ENCODE measurements around the gene SEPTIN10. TPM values are rescaled to one million over a fixed set of nuclear protein-coding genes. Genes with fewer than 3 reads are reported as not detected.
A peak's percentile ranks its signal among the peaks of the same experiment; 100 is the strongest.

The SEPTIN10 gene
- total RNA-seq, 1 donor from 2014 or later, result 83.7 TPM

DNA sequence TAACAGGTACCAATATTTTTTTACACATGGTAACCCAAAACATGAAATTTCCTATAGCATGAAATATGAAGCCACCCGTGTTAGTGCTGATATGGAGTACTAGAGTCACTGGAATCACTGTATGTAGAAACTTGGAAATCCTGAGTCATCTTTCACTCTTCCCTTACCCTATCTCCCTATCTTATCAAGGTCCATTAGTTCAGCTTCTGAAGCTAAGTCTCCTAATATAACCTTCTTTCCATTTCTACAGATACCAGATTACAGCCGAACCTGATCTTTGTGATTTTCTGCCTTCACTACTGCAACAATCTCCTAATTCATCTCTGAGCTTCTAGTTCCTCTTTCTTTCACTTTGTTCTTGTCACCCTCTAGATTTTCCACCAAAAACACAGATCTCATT is 59.0 kb downstream of the SEPTIN10 start:
- Histone ChIP-seq H3K4me3 (no peak overlapping the region), H3K27me3 (no peaks in the 10 kb centered on the region), H3K9me3 (no peaks in the 10 kb centered on the region), H3K36me3 (peaks cover 6% of the 10 kb centered on the region), H3K27ac (no peak overlapping the region), H3K4me1 (no peaks in the 10 kb centered on the region)
- DNase-seq (no peak), ATAC-seq (no peak)
- TF ChIP-seq, protein P1, sequence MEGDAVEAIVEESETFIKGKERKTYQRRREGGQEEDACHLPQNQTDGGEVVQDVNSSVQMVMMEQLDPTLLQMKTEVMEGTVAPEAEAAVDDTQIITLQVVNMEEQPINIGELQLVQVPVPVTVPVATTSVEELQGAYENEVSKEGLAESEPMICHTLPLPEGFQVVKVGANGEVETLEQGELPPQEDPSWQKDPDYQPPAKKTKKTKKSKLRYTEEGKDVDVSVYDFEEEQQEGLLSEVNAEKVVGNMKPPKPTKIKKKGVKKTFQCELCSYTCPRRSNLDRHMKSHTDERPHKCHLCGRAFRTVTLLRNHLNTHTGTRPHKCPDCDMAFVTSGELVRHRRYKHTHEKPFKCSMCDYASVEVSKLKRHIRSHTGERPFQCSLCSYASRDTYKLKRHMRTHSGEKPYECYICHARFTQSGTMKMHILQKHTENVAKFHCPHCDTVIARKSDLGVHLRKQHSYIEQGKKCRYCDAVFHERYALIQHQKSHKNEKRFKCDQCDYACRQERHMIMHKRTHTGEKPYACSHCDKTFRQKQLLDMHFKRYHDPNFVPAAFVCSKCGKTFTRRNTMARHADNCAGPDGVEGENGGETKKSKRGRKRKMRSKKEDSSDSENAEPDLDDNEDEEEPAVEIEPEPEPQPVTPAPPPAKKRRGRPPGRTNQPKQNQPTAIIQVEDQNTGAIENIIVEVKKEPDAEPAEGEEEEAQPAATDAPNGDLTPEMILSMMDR (IDR thresholded peaks at IDR 0.05), result no peak
- intact Hi-C loops (cut with DNase I), result no loop called here

DNA sequence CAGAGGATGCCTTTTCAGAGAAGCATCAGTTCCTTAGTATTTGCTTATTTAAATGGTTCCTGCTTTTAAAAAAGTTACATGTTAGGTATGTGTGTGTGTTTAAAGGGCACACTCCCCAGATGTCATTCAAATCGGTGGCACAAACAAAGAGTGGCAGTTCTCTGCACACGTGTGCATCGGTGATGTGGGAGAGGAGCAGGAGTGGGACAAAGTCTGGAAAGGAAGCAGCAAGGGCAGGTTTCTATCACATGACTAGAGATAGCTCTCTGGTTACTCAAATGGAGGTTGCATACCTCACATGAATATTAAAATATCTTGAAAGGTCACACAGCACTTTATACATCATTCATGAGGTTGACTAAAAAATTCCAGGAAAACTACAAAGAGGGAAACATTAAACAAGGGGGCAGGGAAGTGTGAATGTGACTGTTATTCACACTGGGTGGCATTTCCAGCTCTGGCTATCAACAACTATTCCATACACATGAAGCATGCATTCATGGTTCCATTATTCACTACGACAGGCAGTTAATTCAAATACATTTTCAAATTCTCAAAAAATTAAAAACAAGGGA is 64.7 kb downstream of the SEPTIN10 start:
- Histone ChIP-seq H3K4me3 (no peak overlapping the region), H3K27me3 (no peaks in the 10 kb centered on the region), H3K9me3 (no peaks in the 10 kb centered on the region), H3K27ac (no peak overlapping the region), H3K4me1 (no peaks in the 10 kb centered on the region), H3K36me3 (peaks cover 6% of the 10 kb centered on the region)
- DNase-seq (no peak), ATAC-seq (no peak)
- TF ChIP-seq, protein P1 (IDR thresholded peaks at IDR 0.05), result no peak
- intact Hi-C loops (cut with DNase I), result loop anchor here (5.0 kb wide), 1 partner anchor 183 kb away; no protein-coding TSS in a partner anchor

DNA sequence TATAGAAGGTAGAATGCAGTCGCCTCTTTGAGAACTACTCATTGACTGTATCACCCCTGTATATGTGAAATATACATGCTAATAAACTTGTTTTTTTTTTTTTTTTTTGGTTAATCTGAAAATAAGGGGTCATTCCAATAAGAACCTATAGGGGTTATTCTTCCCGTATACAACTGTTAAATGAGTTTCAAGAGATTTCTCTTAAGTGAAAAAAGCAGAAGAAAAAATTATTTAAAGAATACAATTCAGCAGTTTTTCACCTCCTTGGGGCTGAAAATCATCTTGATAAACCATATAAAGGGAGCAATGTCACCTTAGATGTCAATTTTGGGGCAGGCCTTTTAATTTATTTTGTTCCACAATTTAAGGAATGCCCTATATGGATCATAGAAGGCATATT is 66.5 kb downstream of the SEPTIN10 start:
- intact Hi-C loops (cut with DNase I), result loop anchor here (5.0 kb wide), 1 partner anchor 185 kb away; no protein-coding TSS in a partner anchor

DNA sequence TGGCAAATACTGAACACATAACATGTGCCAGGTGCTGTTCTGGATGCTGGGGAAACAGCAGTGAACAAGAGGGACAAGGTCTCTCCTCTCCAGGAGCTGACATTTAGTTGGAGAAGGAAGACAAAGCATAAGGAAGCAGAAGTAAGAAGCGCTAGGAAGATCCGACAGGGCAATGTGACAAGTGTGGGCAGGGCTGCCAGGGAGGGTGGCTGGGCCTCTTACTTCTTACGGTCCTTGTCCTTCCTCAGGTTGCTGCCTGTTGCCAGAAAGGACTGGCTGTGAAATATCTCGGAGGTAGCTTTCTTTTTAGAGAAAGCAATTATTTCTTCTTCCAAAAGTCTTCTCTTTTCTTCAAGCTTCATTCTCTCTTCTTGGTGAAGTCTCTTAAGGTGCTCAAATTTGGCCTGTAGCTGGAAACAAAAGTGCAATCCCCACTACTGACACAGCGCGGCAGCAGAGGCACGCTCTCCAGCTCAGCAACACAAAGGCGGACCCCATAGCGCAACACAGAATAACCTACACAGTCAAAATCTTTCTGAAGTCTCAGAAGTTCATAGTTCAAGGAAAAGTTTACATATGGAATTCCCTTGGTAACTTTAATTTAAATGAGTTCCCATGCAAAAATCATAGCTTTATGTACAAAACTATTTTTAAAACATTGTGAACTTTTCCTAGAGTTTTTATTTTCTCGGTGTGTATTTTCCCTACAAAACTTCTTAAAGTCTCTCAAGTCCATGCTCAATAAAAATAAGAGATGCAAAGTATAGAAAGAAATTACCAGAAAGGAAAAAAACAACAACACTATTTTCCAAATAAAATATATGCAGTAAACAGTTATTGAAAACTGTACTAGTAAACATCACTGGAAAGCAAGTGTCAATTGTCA is 67.7 kb downstream of the SEPTIN10 start:
- peak; percentile 72 for DNase-seq

More for the DNA sequence above, 66.5 kb downstream of the SEPTIN10 start:
- H3K36me3 ChIP-seq, result peaks cover 3% of the 10 kb centered on the region
- no peak overlapping the region for H3K4me3 ChIP-seq
- H3K27ac ChIP-seq, result no peak overlapping the region
- ATAC-seq (no peak), DNase-seq (no peak)
- TF ChIP-seq, protein P1 (IDR thresholded peaks at IDR 0.05), result no peak
- H3K27me3 ChIP-seq, result no peaks in the 10 kb centered on the region
- H3K9me3 ChIP-seq, result no peaks in the 10 kb centered on the region
- no peaks in the 10 kb centered on the region for H3K4me1 ChIP-seq

DNA sequence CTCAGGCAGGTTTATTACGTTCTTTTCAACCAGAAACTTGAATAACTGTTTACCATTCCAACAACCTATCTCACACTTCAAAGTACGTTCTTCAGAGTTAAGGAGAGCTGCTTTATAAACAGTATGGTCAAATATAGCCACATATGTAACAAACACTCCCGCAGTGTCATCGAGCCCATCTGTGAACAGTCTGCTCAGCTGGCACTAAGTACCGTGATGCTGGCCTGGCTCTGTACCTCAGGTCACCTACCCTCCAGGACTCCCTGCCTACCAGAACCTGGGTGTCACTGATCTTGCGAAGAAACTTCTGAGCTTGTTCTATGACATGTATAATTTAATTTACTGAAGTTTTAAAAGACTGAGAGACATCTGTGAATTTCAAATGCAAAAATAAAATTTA is 71.4 kb downstream of the SEPTIN10 start:
- ATAC-seq, result no peak
- H3K36me3 ChIP-seq, result no peaks in the 10 kb centered on the region
- no peaks in the 10 kb centered on the region for H3K27me3 ChIP-seq
- TF ChIP-seq, protein P1 (IDR thresholded peaks at IDR 0.05), result no peak
- no peak overlapping the region for H3K4me3 ChIP-seq
- no peak overlapping the region for H3K27ac ChIP-seq
- intact Hi-C loops (cut with DNase I), result no loop called here
- DNase-seq, result no peak
- H3K9me3 ChIP-seq, result no peaks in the 10 kb centered on the region
- no peaks in the 10 kb centered on the region for H3K4me1 ChIP-seq

More for the DNA sequence above, 67.7 kb downstream of the SEPTIN10 start:
- H3K27me3 ChIP-seq, result no peaks in the 10 kb centered on the region
- no peak overlapping the region for H3K4me3 ChIP-seq
- H3K27ac ChIP-seq, result no peak overlapping the region
- H3K9me3 ChIP-seq, result no peaks in the 10 kb centered on the region
- no peaks in the 10 kb centered on the region for H3K4me1 ChIP-seq
- TF ChIP-seq, protein P1 (IDR thresholded peaks at IDR 0.05), result peak; percentile 88
- intact Hi-C loops (cut with DNase I), result loop anchor here (5.0 kb wide), 1 partner anchor 186 kb away; no protein-coding TSS in a partner anchor
- ATAC-seq, result peak; percentile 97
- H3K36me3 ChIP-seq, result no peaks in the 10 kb centered on the region
